H1 (cell line): ENCODE data around the gene BNIP2. TPM values are rescaled to one million over a fixed set of nuclear protein-coding genes. Genes with fewer than 3 reads are reported as not detected.

Experiments
- CTCF ChIA-PET: fragments of 300-600 bp; sonication (Branson Sonifier 250); formaldehyde crosslinking; loops from one replicate; lab custom pipeline; 2021; ENCODE audit not compliant: partially characterized antibody; lab: Charles Lee
- POLR2A ChIA-PET: fragments of 300-600 bp; sonication (Branson Sonifier 250); formaldehyde crosslinking; loops from one replicate; lab custom pipeline; 2021; ENCODE audit warnings: inconsistent platforms; ENCODE audit not compliant: partially characterized antibody; lab: Charles Lee
- DNase-seq, 2 experiments: peaks; one replicate each; pipeline versions ENCODE4 v3.0.0 to v3.0.0-alpha.2; 2010 to 2022; ENCODE audit warnings: low spot score in 2 of 2, low read depth in 1 of 2, mixed read lengths in 1 of 2
- FAIRE-seq: peaks from 2 replicates; lab custom pipeline; 2011; peaks lifted over from hg19 to GRCh38; lab: Jason Lieb, UNC
- H2AFZ ChIP-seq: 2 replicates; pipeline ENCODE4 v1.8.1; 2012; ENCODE audit warnings: low read length, inconsistent platforms
- H2AK5ac ChIP-seq: 2 replicates; pipeline ENCODE4 v1.6.1; 2013; ENCODE audit warnings: low read depth, low read length
- H2BK120ac ChIP-seq: replicated peaks from 2 replicates; pipeline ENCODE3; 2013; ENCODE audit warnings: low read depth, low read length, inconsistent platforms
- H2BK12ac ChIP-seq: 2 replicates; pipeline ENCODE4 v1.6.1; 2013; ENCODE audit warnings: low read depth, low read length
- H2BK15ac ChIP-seq: 2 replicates; pipeline ENCODE4 v1.6.1; 2013; ENCODE audit warnings: low read length
- H2BK20ac ChIP-seq: 2 replicates; pipeline ENCODE4 v1.6.1; 2013; ENCODE audit warnings: low read length
- H2BK5ac ChIP-seq: 2 replicates; pipeline ENCODE4 v1.6.1; 2013; ENCODE audit warnings: low read depth, low read length
- H3K14ac ChIP-seq: 2 replicates; pipeline ENCODE4 v1.6.1; 2013; ENCODE audit warnings: inconsistent platforms; ENCODE audit not compliant: insufficient read length
- H3K18ac ChIP-seq: 2 replicates; pipeline ENCODE4 v1.6.1; 2013; ENCODE audit warnings: low read length; ENCODE audit errors: extremely low read depth
- H3K23ac ChIP-seq: 2 replicates; pipeline ENCODE4 v1.6.1; 2013; ENCODE audit warnings: inconsistent platforms; ENCODE audit not compliant: insufficient read length
- H3K23me2 ChIP-seq: 2 replicates; pipeline ENCODE4 v1.6.1; 2013; ENCODE audit warnings: low read depth, low read length
- H3K27ac ChIP-seq: 2 replicates; pipeline ENCODE4 v1.6.1; 2011; ENCODE audit warnings: low read depth, low read length, inconsistent platforms
- H3K27me3 ChIP-seq, 4 experiments: replicated peaks in 1 of 4; 1 replicate in 1 of 4; 2 replicates in 3 of 4; pipeline versions ENCODE4 v1.6.1 to v1.8.1; 2011 to 2013; ENCODE audit warnings: low read length in 3 of 4, mild to moderate bottlenecking in 3 of 4, inconsistent platforms in 2 of 4, mixed read lengths in 2 of 4, moderate library complexity in 1 of 4; ENCODE audit not compliant: control insufficient read depth in 3 of 4, insufficient read depth in 3 of 4; ENCODE audit errors: extremely low read depth in 1 of 4
- H3K36me3 ChIP-seq, 4 experiments: 2 replicates each; pipeline versions ENCODE4 v1.6.1 to v1.8.1; 2011 to 2013; ENCODE audit warnings: mild to moderate bottlenecking in 4 of 4, low read length in 3 of 4, moderate library complexity in 2 of 4, control low read depth in 1 of 4, inconsistent platforms in 1 of 4; ENCODE audit not compliant: insufficient read depth in 4 of 4, control insufficient read depth in 2 of 4
- H3K4ac ChIP-seq: replicated peaks from 2 replicates; pipeline ENCODE3; 2013; ENCODE audit warnings: low read length, low read depth, mixed read lengths, inconsistent platforms; ENCODE audit not compliant: insufficient read length
- H3K4me1 ChIP-seq, 4 experiments: replicated peaks in 1 of 4; 1 replicate in 1 of 4; 2 replicates in 3 of 4; pipeline versions ENCODE4 v1.6.1 to v1.8.1; 2011 to 2013; ENCODE audit warnings: low read length in 3 of 4, inconsistent platforms in 2 of 4, mixed read lengths in 1 of 4; ENCODE audit not compliant: insufficient read depth in 4 of 4, control insufficient read depth in 3 of 4
- H3K4me2 ChIP-seq, 2 experiments: 2 replicates each; pipeline versions ENCODE4 v1.6.1 to v1.8.1; 2011 to 2013; ENCODE audit warnings: low read depth in 2 of 2, low read length in 2 of 2, control low read depth in 1 of 2, inconsistent platforms in 1 of 2, mild to moderate bottlenecking in 1 of 2; ENCODE audit not compliant: insufficient read depth in 1 of 2
- H3K4me3 ChIP-seq, 4 experiments: fragments of 200-600, 300-600 bp in 1 of 4; sonication (generic), shearing (Covaris generic), sonication (Bioruptor Twin) in 1 of 4; 2 replicates each; pipeline versions ENCODE4 v1.5.1 to v1.8.1; 2011 to 2016; ENCODE audit warnings: low read length in 4 of 4, low read depth in 3 of 4, control low read depth in 2 of 4, inconsistent platforms in 2 of 4, mild to moderate bottlenecking in 2 of 4, mixed read lengths in 1 of 4, moderate library complexity in 1 of 4; ENCODE audit not compliant: insufficient read depth in 2 of 4; ENCODE audit errors: extremely low read depth in 1 of 4
- H3K56ac ChIP-seq: replicated peaks from 2 replicates; pipeline ENCODE3; 2013; ENCODE audit warnings: low read depth, mild to moderate bottlenecking, mixed read lengths, low read length, inconsistent platforms; ENCODE audit not compliant: insufficient read length
- H3K79me1 ChIP-seq: 2 replicates; pipeline ENCODE4 v1.6.1; 2013; ENCODE audit warnings: low read depth, low read length, control low read depth
- H3K79me2 ChIP-seq, 2 experiments: 2 replicates each; pipeline versions ENCODE4 v1.6.1 to v1.8.1; 2012 to 2013; ENCODE audit warnings: low read length in 2 of 2, mild to moderate bottlenecking in 2 of 2, inconsistent platforms in 1 of 2; ENCODE audit not compliant: insufficient read depth in 2 of 2, control insufficient read depth in 1 of 2
- H3K9ac ChIP-seq, 4 experiments: replicated peaks in 1 of 4; 1 replicate in 1 of 4; 2 replicates in 3 of 4; pipeline versions ENCODE4 v1.6.1 to v1.8.1; 2011 to 2013; ENCODE audit warnings: low read depth in 3 of 4, low read length in 3 of 4, control low read depth in 2 of 4, mild to moderate bottlenecking in 2 of 4, moderate library complexity in 2 of 4, inconsistent platforms in 1 of 4; ENCODE audit errors: extremely low read depth in 1 of 4
- H3K9me3 ChIP-seq, 2 experiments: 2 replicates each; pipeline versions ENCODE4 v1.6.1 to v1.8.1; 2012 to 2013; ENCODE audit warnings: mild to moderate bottlenecking in 2 of 2, moderate library complexity in 2 of 2, control low read depth in 1 of 2, inconsistent platforms in 1 of 2, low read depth in 1 of 2, low read length in 1 of 2, mixed read lengths in 1 of 2; ENCODE audit not compliant: insufficient read depth in 2 of 2
- H4K20me1 ChIP-seq, 2 experiments: replicated peaks in 1 of 2; 2 replicates each; pipeline versions ENCODE3 to v1.8.1; 2011 to 2013; ENCODE audit warnings: inconsistent platforms in 2 of 2, low read length in 2 of 2, mild to moderate bottlenecking in 1 of 2; ENCODE audit not compliant: insufficient read depth in 2 of 2, control insufficient read depth in 1 of 2
- H4K5ac ChIP-seq: 2 replicates; pipeline ENCODE4 v1.6.1; 2013; ENCODE audit warnings: low read length, low read depth, mixed read lengths, inconsistent platforms; ENCODE audit not compliant: insufficient read length
- H4K8ac ChIP-seq: 2 replicates; pipeline ENCODE4 v1.8.0; 2013; ENCODE audit warnings: mild to moderate bottlenecking, moderate library complexity, low read length, inconsistent platforms; ENCODE audit not compliant: insufficient read depth; ENCODE audit errors: extremely low read depth
- H4K91ac ChIP-seq: replicated peaks from 2 replicates; pipeline ENCODE3; 2013; ENCODE audit warnings: low read length, mixed read lengths, inconsistent platforms; ENCODE audit not compliant: insufficient read length
- BRCA1 ChIP-seq: IDR thresholded peaks from 2 replicates; pipeline ENCODE4 v1.6.1; 2012; ENCODE audit warnings: low read depth, low read length, improper control_type of control experiment
- EP300 ChIP-seq, 2 experiments: IDR thresholded peaks; 1 replicate in 1 of 2; 2 replicates in 1 of 2; pipeline ENCODE4 v1.6.1; 2011 to 2012; ENCODE audit warnings: low read depth in 2 of 2, low read length in 2 of 2, mild to moderate bottlenecking in 2 of 2, borderline replicate concordance in 1 of 2, inconsistent platforms in 1 of 2, moderate library complexity in 1 of 2
- GABPA ChIP-seq: IDR thresholded peaks from 2 replicates; pipeline ENCODE4 v1.6.1; 2011; ENCODE audit warnings: mild to moderate bottlenecking, low read length, moderate library complexity, borderline replicate concordance; ENCODE audit not compliant: insufficient read depth
- HDAC2 ChIP-seq, 2 experiments: fragments of 300-600 bp in 1 of 2; sonication (generic) in 1 of 2; IDR thresholded peaks; 2 replicates each; pipeline ENCODE4 v1.6.1; 2011 to 2012; ENCODE audit warnings: low read depth in 2 of 2, low read length in 2 of 2, mild to moderate bottlenecking in 2 of 2, moderate library complexity in 2 of 2, borderline replicate concordance in 1 of 2, inconsistent platforms in 1 of 2
- PHF8 ChIP-seq: fragments of 200-600 bp; sonication (generic); conservative IDR thresholded peaks from 2 replicates; pipeline ENCODE4 v1.7.1; 2012; ENCODE audit warnings: low read depth, mild to moderate bottlenecking, inconsistent platforms, low read length, moderate library complexity
- POLR2AphosphoS5 ChIP-seq: IDR thresholded peaks from 2 replicates; pipeline ENCODE4 v1.6.1; 2011; ENCODE audit warnings: low read depth, low read length
- RBBP5 ChIP-seq: IDR thresholded peaks from 2 replicates; pipeline ENCODE4 v1.7.1; 2012; ENCODE audit warnings: low read depth, mild to moderate bottlenecking, inconsistent platforms, low read length, moderate library complexity, borderline replicate concordance
- RNF2 ChIP-seq: fragments of 200-900, 300-1000 bp; sonication (generic); IDR thresholded peaks from 2 replicates; pipeline ENCODE4 v1.7.1; 2016; ENCODE audit warnings: borderline replicate concordance, low read depth, mild to moderate bottlenecking, antibody characterized with exemption, low read length; ENCODE audit not compliant: poor library complexity, severe bottlenecking; ENCODE audit errors: missing control alignments
- RXRA ChIP-seq: IDR thresholded peaks from 2 replicates; pipeline ENCODE4 v1.6.1; 2011; ENCODE audit warnings: low read depth, mild to moderate bottlenecking, low read length, moderate library complexity; ENCODE audit not compliant: insufficient read depth
- SIN3A ChIP-seq, 2 experiments: IDR thresholded peaks in 1 of 2; conservative IDR thresholded peaks in 1 of 2; 2 replicates each; pipeline ENCODE4 v1.6.1; 2011 to 2012; ENCODE audit warnings: low read length in 2 of 2, improper control_type of control experiment in 1 of 2, low read depth in 1 of 2, mild to moderate bottlenecking in 1 of 2
- SIX5 ChIP-seq: IDR thresholded peaks from 2 replicates; pipeline ENCODE4 v1.6.1; 2011; ENCODE audit warnings: mild to moderate bottlenecking, low read depth, low read length
- SP2 ChIP-seq: IDR thresholded peaks from 2 replicates; pipeline ENCODE4 v1.6.1; 2012; ENCODE audit warnings: mild to moderate bottlenecking, low read length, inconsistent platforms
- YY1 ChIP-seq: IDR thresholded peaks from 2 replicates; pipeline ENCODE4 v1.6.1; 2011; ENCODE audit warnings: low read depth, mild to moderate bottlenecking, low read length
- WGBS, 2 experiments: shearing (Covaris generic) in 1 of 2; methylation state at CpG; one replicate each; pipeline versions ENCODE4 v1.1.6 to v1.1.7; 2013 to 2015; ENCODE audit warnings: low lambda C conversion rate in 2 of 2, mixed read lengths in 2 of 2, inconsistent platforms in 1 of 2, low coverage in 1 of 2, missing lambda C conversion rate in 1 of 2; ENCODE audit not compliant: insufficient replicate concordance in 2 of 2, insufficient coverage in 1 of 2, insufficient read length in 1 of 2; ENCODE audit errors: extremely low coverage in 1 of 2, missing lambda C conversion rate in 1 of 2; 5-methylcytosine and 5-hydroxymethylcytosine counted together
- polyA plus RNA-seq, 7 experiments: library from polyadenylated mRNA; depleted of rRNA in 3 of 7; stranded (reverse) in 5 of 7; unstranded in 2 of 7; fragments of >200 nt in 5 of 7; fragments of 200-250 nt in 2 of 7; gene quantifications; 1 replicate in 5 of 7; 2 replicates in 1 of 7; 4 replicates in 1 of 7; pipeline versions ENCODE4 v1.2.1 to v1.2.3, GENCODE V29; 2011 to 2013; ENCODE audit warnings: missing spikeins in 2 of 7, mixed read lengths in 2 of 7
- total RNA-seq: library from RNA; stranded (reverse); fragmentation: NEBNext Ultra II Directional; extraction: Animal tissue kit (Norgen Biotek cat#: 25700); gene quantifications from 2 replicates; pipeline ENCODE4 v1.2.1, GENCODE V29; 2021

BNIP2 gene
- total and polyA plus RNA-seq, 2 of the 8 experiments (the other 6 are each of a cell fraction or from before 2014, with no cell fraction given), result 11.8 to 40.6 TPM

GRCh38 chr15:59678172-59678571 lies 10.9 kb downstream of the BNIP2 start:
- no peak overlapping the region for H3K27ac ChIP-seq
- no peak overlapping the region for H3K14ac ChIP-seq
- no peak overlapping the region for H2BK20ac ChIP-seq
- no peak overlapping the region for H4K5ac ChIP-seq
- DNase-seq (no peak), FAIRE-seq (no peak)
- ChIA-PET CTCF (interaction anchor here (1.2 kb wide), 1 partner anchor 146 kb away, joined by 3 read pairs; no protein-coding TSS in a partner anchor), POLR2A (no interaction called here)
- H4K20me1 ChIP-seq, result peaks cover 4 to 5% of the 10 kb centered on the region in 2 experiments
- H3K27me3 ChIP-seq, result no peaks in the 10 kb centered on the region
- no peak overlapping the region for H2BK15ac ChIP-seq
- no peak overlapping the region for H3K4ac ChIP-seq
- H2AFZ ChIP-seq, result no peak overlapping the region
- WGBS, 2 experiments, result 83% methylated on average over 1 of the region's 1 CpG; no CpG with 5 or more reads in 1 of the 2 experiments
- no peak overlapping the region for H3K4me3 ChIP-seq
- no peak overlapping the region for H4K91ac ChIP-seq
- no peak overlapping the region for H2BK12ac ChIP-seq
- no peaks in the 10 kb centered on the region for H3K23me2 ChIP-seq
- no peak overlapping the region for H3K56ac ChIP-seq
- H2BK120ac ChIP-seq, result no peak overlapping the region
- no peak overlapping the region for H3K9ac ChIP-seq
- no peak overlapping the region for H3K23ac ChIP-seq
- H2AK5ac ChIP-seq, result no peak overlapping the region
- H3K9me3 ChIP-seq, result no peaks in the 10 kb centered on the region
- peaks cover 6 to 70% (median 42%) of the 10 kb centered on the region in 4 experiments for H3K36me3 ChIP-seq
- H3K4me1 ChIP-seq, result no peaks in the 10 kb centered on the region
- no peak overlapping the region for H3K18ac ChIP-seq
- no peak overlapping the region for H4K8ac ChIP-seq
- H3K4me2 ChIP-seq, result no peak overlapping the region
- H3K79me2 ChIP-seq, result peaks cover 0 to 8% of the 10 kb centered on the region in 2 experiments; a peak in 3 of 4 replicates
- H2BK5ac ChIP-seq, result no peak overlapping the region
- no peaks in the 10 kb centered on the region for H3K79me1 ChIP-seq
- TF ChIP-seq SP2, result no peak
- TF ChIP-seq PHF8, result no peak
- no peak for TF ChIP-seq SIN3A (conservative IDR thresholded peaks at IDR 0.05 in 1 of 2, IDR thresholded peaks at IDR 0.05 in 1 of 2; ENCODE audit: low read depth in 1 of 2, low read length in 2 of 2)
- TF ChIP-seq POLR2AphosphoS5, result no peak
- TF ChIP-seq YY1, result no peak
- TF ChIP-seq EP300 (IDR thresholded peaks at IDR 0.05; ENCODE audit: borderline replicate concordance in 1 of 2, low read depth in 2 of 2, low read length in 2 of 2), result no peak
- TF ChIP-seq RBBP5, result no peak
- TF ChIP-seq RXRA, result no peak
- TF ChIP-seq BRCA1, result no peak
- TF ChIP-seq GABPA, result no peak
- no peak for TF ChIP-seq RNF2
- no peak for TF ChIP-seq HDAC2 (IDR thresholded peaks at IDR 0.05; ENCODE audit: borderline replicate concordance in 1 of 2, low read depth in 2 of 2, low read length in 2 of 2)
- no peak for TF ChIP-seq SIX5
